Effector memory CD8-positive, alpha-beta T cell (primary cell): ENCODE results near the gene GNB1.
"Not testable (repeated sequence)": the region's sequence is repeated elsewhere in the genome, so short reads cannot be mapped to it uniquely, and the experiment has no call there.

Experiments
- ATAC-seq: fragments of 150-1000 bp; cut with Tn5 transposase; replicated peaks from 2 replicates; pipeline ENCODE4 v1.10.0; 2021; ENCODE audit warnings: mild to moderate bottlenecking, moderate library complexity
- DNase-seq, 3 experiments: peaks; one replicate each; pipeline ENCODE4 v3.0.0; 2021
- H3K27ac Mint-ChIP-seq, 2 donors: one replicate each; pipeline ENCODE4 v1.8.0; 2022; ENCODE audit warnings: mild to moderate bottlenecking in 2 of 2, mixed read lengths in 2 of 2, moderate library complexity in 2 of 2
- H3K27me3 Mint-ChIP-seq, 2 donors: one replicate each; pipeline ENCODE4 v1.8.0; 2022; ENCODE audit warnings: mixed read lengths in 2 of 2
- H3K36me3 Mint-ChIP-seq: one replicate; pipeline ENCODE4 v1.8.0; 2022; ENCODE audit warnings: mild to moderate bottlenecking, moderate library complexity, mixed read lengths; ENCODE audit not compliant: insufficient read depth
- H3K4me1 Mint-ChIP-seq, 2 donors: one replicate each; pipeline ENCODE4 v1.8.0; 2022; ENCODE audit warnings: low read depth in 2 of 2, mixed read lengths in 2 of 2
- H3K4me3 Mint-ChIP-seq, 2 donors: one replicate each; pipeline ENCODE4 v1.8.0; 2022; ENCODE audit warnings: mild to moderate bottlenecking in 2 of 2, mixed read lengths in 2 of 2, moderate library complexity in 2 of 2
- H3K9me3 Mint-ChIP-seq, 2 donors: one replicate each; pipeline ENCODE4 v1.8.0; 2022; ENCODE audit warnings: mixed read lengths in 2 of 2
- total RNA-seq, 9 experiments: gene quantifications; one replicate each; lab custom pipeline; 2026; lab: John Stamatoyannopoulos, UW

GNB1 gene
- 234 to 382 (median 307) reads per million in 9 experiments for total RNA-seq

DNA sequence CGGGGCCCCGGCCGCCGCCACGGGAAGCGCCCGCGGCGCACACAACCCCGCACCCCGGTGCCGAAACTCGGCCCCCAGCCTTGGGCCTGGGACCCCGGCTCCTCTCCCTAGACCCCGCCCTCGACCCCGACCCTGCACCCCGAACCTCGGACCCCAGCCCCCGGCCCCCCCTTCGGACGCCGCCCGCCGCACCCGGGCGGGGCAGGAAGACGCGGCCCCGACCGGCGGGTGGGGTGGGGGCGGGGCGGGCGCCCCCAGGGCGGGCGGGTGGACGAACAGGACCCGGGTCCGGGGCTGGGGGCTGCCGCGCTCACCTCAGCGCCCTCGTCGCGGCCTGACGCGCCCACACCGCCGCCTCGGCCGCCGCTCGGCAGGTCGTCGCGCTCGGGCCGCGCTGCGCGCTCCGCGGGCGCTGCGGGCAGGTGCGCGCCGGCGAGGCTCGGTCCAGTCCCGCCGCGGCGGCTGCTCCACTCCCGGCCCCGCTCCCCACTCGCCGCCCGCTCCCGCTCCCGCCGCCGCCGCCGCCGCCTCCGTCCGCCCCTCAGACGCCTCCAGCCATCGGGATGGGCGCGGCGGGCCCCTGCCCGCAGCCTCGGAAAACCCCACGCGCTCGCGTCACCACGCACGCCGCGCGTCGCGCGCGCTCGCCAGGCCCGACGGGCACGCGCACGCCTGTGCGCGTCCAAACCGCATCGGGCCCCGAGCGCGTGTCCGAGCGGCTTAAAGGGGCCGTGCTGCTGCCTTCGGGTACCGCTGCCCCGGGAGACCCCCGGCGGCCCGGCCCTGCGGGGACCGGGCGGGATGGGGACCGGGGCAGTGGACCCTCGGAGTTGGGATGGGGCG, at the start of gene GNB1:
Gene GNB1, minus strand, starts transcription at position 582 of the 843 bp plus-strand sequence. CDS start 65,634 bp downstream, outside the sequence.
- Mint-ChIP-seq H3K27ac (peak within 1 kb of the TSS; percentile 91 to 95), H3K36me3 (peaks cover 45% of the 10 kb centered on the region), H3K4me1 (peaks cover 44 to 56% of the 10 kb centered on the region in 2 donors), H3K9me3 (no peaks in the 10 kb centered on the region), H3K27me3 (peaks cover 9 to 15% of the 10 kb centered on the region in 2 donors), H3K4me3 (peak within 1 kb of the TSS; percentile 87 to 92)
- DNase-seq (peak; percentile 81 to 91 (median 90)), ATAC-seq (peak; percentile 79)

GRCh38 chr1:1940123-1940425, 49.2 kb upstream of the GNB1 start:
- Mint-ChIP-seq H3K4me3 (no peak overlapping the region), H3K36me3 (no peaks in the 10 kb centered on the region), H3K27ac (no peak overlapping the region), H3K27me3 (peaks cover 0 to 9% of the 10 kb centered on the region in 2 donors), H3K9me3 (no peaks in the 10 kb centered on the region), H3K4me1 (peaks cover 5 to 6% of the 10 kb centered on the region in 2 donors)
- no peak for DNase-seq
- ATAC-seq = no peak

DNA sequence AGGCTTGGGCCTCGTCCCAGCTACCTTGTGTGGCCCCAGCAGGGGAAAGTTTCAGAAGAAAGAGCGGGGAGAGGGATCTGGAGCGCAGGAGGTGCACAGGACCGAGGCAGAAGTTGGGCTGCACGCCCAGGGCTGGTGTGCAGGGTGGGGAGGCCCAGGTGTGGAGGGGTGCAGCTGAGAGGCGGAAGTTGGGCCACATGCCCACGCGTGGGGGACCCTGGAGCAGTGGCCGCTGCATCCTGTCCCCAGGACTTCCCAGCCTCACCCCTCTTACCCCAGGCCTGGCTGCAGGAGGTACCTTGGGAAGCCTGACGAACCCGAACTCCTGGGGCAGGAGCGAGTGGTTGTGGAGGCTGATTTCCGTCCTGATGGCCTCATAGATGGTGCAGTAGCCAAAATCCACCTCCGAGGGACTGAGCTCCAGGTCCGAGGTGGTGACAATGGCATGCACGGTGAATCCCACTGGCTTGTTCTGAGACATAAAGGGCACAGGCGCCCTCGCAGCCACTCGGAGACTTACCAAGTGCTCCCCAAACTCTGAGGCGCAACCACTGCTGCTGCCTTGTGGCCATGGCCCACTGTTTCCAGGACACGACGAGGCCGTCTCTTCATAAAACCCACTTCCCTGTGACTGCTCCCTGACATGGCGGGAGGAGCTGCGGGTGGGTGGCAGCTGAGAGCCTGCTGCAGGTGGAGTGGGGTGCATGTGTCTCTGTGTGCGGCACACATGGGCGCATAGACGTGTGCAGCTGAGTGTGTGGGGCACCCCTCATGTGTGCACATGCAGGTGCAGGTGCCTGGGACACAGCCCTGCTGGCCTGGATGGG, 48.6 kb upstream of the GNB1 start:
- ATAC-seq (no peak), DNase-seq (no peak)
- Mint-ChIP-seq H3K9me3 (peaks cover 0 to 2% of the 10 kb centered on the region in 2 donors), H3K36me3 (no peaks in the 10 kb centered on the region), H3K27me3 (peaks cover 0 to 9% of the 10 kb centered on the region in 2 donors), H3K4me1 (peaks cover 5 to 6% of the 10 kb centered on the region in 2 donors), H3K27ac (no peak overlapping the region), H3K4me3 (no peak overlapping the region)

- H3K27ac Mint-ChIP-seq = no peak overlapping the region
- no peak overlapping the region for H3K4me3 Mint-ChIP-seq
- H3K4me1 Mint-ChIP-seq = peaks cover under 1 to 2% of the 10 kb centered on the region in 2 donors
- no peak for ATAC-seq
- no peaks in the 10 kb centered on the region for H3K36me3 Mint-ChIP-seq
- DNase-seq = no peak
- H3K9me3 Mint-ChIP-seq = peaks cover 2 to 8% of the 10 kb centered on the region in 2 donors
- H3K27me3 Mint-ChIP-seq = peaks cover 0 to 3% of the 10 kb centered on the region in 2 donors
Observed at GRCh38 chr1:1938613-1939295, 47.9 kb upstream of the GNB1 start.

- Mint-ChIP-seq H3K27ac (no peak overlapping the region), H3K36me3 (no peaks in the 10 kb centered on the region), H3K4me1 (no peaks in the 10 kb centered on the region), H3K4me3 (no peak overlapping the region), H3K27me3 (no peaks in the 10 kb centered on the region), H3K9me3 (peaks cover 2 to 8% of the 10 kb centered on the region in 2 donors)
- ATAC-seq (no peak), DNase-seq (no peak)
Observed at GRCh38 chr1:1938276-1938573, 47.3 kb upstream of the GNB1 start.

- Mint-ChIP-seq H3K27ac (no peak overlapping the region), H3K27me3 (no peaks in the 10 kb centered on the region), H3K36me3 (no peaks in the 10 kb centered on the region), H3K4me3 (no peak overlapping the region), H3K9me3 (peaks cover 2 to 8% of the 10 kb centered on the region in 2 donors), H3K4me1 (no peaks in the 10 kb centered on the region)
- no peak for ATAC-seq
- no peak for DNase-seq
Observed at GRCh38 chr1:1937549-1938275, 46.8 kb upstream of the GNB1 start.

GRCh38 chr1:1937061-1937460, 46.2 kb upstream of the GNB1 start:
- H3K4me1 Mint-ChIP-seq = no peaks in the 10 kb centered on the region
- no peak overlapping the region for H3K27ac Mint-ChIP-seq
- H3K36me3 Mint-ChIP-seq = no peaks in the 10 kb centered on the region
- ATAC-seq (no peak), DNase-seq (no peak)
- peaks cover 2 to 8% of the 10 kb centered on the region in 2 donors for H3K9me3 Mint-ChIP-seq
- no peaks in the 10 kb centered on the region for H3K27me3 Mint-ChIP-seq
- H3K4me3 Mint-ChIP-seq = no peak overlapping the region

- not testable (repeated sequence) for H3K9me3 Mint-ChIP-seq, H3K4me1 Mint-ChIP-seq, H3K36me3 Mint-ChIP-seq, H3K4me3 Mint-ChIP-seq, ATAC-seq, DNase-seq, H3K27me3 Mint-ChIP-seq, H3K27ac Mint-ChIP-seq
Observed at GRCh38 chr1:1934848-1935247, 44.0 kb upstream of the GNB1 start.

GRCh38 chr1:1929639-1930545, 39.0 kb upstream of the GNB1 start:
- DNase-seq = no peak
- Mint-ChIP-seq H3K27me3 (no peaks in the 10 kb centered on the region), H3K27ac (no peak overlapping the region), H3K9me3 (peaks cover 2 to 8% of the 10 kb centered on the region in 2 donors), H3K36me3 (no peaks in the 10 kb centered on the region), H3K4me1 (no peaks in the 10 kb centered on the region), H3K4me3 (no peak overlapping the region)
- ATAC-seq = no peak

GRCh38 chr1:1929102-1929638, 38.3 kb upstream of the GNB1 start:
- no peaks in the 10 kb centered on the region for H3K4me1 Mint-ChIP-seq
- H3K27ac Mint-ChIP-seq = no peak overlapping the region
- no peak overlapping the region for H3K4me3 Mint-ChIP-seq
- H3K27me3 Mint-ChIP-seq = no peaks in the 10 kb centered on the region
- H3K36me3 Mint-ChIP-seq = no peaks in the 10 kb centered on the region
- DNase-seq (no peak), ATAC-seq (no peak)
- H3K9me3 Mint-ChIP-seq = peaks cover 0 to 3% of the 10 kb centered on the region in 2 donors

DNA sequence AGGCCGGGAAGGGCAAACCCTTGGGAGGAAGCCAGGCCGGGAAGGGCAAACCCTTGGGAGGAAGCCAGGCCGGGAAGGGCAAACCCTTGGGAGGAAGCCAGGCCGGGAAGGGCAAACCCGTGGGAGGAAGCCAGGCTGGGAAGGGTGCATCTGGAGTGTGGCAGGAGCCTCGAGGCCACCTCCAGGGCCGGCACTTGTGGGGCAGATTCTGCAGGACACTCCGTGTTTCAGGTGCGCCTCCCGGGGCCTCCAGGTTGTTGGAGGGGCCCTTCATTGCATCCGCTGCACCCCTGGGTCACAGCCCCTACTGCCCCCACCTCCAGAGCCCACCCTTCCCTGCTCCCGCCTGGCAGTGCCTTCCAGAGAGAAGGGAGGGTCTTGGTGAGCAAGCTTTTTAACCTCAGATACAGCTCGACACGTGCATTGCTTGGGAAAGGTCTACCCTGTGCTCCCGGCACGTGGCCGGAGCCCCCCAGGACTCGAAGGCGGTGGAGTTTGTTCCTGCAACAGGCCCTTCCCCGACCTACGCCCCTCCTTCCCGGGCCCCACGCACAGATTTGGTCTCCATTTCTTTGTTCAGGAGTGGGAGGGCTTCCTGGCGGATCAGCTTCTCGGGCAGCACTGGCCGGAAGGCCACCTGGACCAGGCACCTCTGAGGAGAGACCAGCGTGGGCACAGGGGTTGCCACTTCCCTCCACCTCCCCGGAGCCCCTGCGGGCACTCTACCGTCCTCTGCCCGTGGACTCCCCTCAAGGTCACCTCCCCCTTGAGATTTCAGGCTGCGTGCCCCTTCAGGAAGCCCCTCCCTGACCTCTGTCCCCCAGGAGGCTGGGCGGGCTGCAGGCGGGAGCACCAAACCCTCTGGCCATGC, 37.6 kb upstream of the GNB1 start:
- Mint-ChIP-seq H3K27me3 (no peaks in the 10 kb centered on the region), H3K36me3 (no peaks in the 10 kb centered on the region), H3K4me1 (no peaks in the 10 kb centered on the region), H3K9me3 (no peaks in the 10 kb centered on the region), H3K27ac (no peak overlapping the region), H3K4me3 (no peak overlapping the region)
- DNase-seq (no peak), ATAC-seq (no peak)
